ENCODE results near the gene PODN. TPM values are rescaled to one million over a fixed set of nuclear protein-coding genes. Genes with fewer than 3 reads are reported as not detected.

PODN gene
- total and polyA plus RNA-seq, 2 of the 4 experiments (the other 2 are of a cell fraction) = 0.54 to 6.2 TPM

GRCh38 chr1:53114581-53115400 lies 52.8 kb downstream of the PODN start (continued):
- TF ChIP-seq MAFK (IDR thresholded peaks at IDR 0.05; ENCODE audit: low read depth, low read length) = no peak

DNA sequence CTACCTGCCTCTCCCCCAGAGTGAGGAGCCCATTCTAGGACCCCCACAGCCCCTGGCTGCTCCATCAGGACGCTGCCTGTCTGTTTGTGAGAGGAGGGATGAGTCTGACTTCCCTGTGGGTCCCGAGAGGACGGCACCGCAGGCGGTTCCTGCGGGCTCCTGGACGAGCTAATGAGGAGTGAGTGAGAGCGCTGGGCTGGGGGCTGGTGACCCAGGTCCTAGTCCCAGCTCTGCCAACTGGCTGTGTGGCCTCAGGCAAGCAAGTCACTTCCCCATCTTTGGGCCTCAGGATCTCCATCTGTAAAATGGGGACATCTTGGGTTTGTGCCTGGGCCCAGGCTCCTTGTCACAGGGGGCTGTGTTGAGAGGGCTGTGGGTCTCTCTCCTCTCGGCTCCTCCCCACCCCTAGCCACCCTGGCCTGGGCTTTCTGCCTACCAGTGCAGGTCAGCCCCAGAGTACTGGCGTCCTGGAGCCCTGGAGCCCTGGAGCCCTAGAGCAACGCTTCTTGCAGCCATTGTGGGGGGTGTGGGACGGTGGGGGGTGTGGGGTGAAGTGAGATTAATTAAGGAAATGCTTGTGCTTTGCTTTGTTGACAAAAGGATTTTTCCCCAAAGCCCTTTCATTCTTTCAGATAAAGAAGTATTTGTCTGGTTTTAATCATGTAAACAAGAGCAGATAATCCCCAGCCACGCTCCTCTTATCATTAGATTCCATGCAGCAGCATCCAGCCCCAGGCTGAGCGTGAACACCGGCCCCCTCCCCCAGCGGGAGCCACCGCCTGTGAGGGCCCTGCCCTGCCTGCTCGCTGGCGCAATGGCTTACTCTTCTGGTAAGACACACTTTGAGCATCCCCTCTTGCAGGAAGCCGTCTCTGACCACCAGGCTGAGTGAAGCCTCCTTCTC lies 53.6 kb downstream of the PODN start:
- Histone ChIP-seq H4K20me1 (ENCODE audit: insufficient read depth, low read length) (no peaks in the 10 kb centered on the region), H3K36me3 (ENCODE audit: control insufficient read depth, insufficient read depth, low read length) (no peaks in the 10 kb centered on the region), H4K91ac (ENCODE audit: insufficient read depth, low read depth, low read length) (peak overlapping the region; percentile 99), H3K56ac (ENCODE audit: extremely low read depth, insufficient read depth, low read length) (peak overlapping the region; percentile 87; the same call in 1 of the 2 replicates), H2AK9ac (replicated peaks; ENCODE audit: low read depth, low read length, poor library complexity) (peak overlapping the region; percentile 85), H2BK15ac (ENCODE audit: low read depth, low read length) (peak overlapping the region; percentile 93), H3K79me1 (ENCODE audit: low read depth in 1 of 2, low read length in 2 of 2) (no peaks in the 10 kb centered on the region), H3K9ac (ENCODE audit: low read depth, low read length) (peak overlapping the region; percentile 59), H3K23ac (ENCODE audit: low read depth, low read length) (peak overlapping the region; percentile 93), H3K4me2 (ENCODE audit: low read depth, low read length) (peak overlapping the region; percentile 0; the same call in 1 of the 2 replicates), H3K9me1 (ENCODE audit: insufficient read depth, low read length) (peaks cover 32% of the 10 kb centered on the region), H2AFZ (replicated peaks; ENCODE audit: low read length, poor library complexity) (peak overlapping the region; percentile 77), H3K27me3 (ENCODE audit: control insufficient read depth, insufficient read depth, low read length) (no peaks in the 10 kb centered on the region), H3K4me1 (ENCODE audit: control insufficient read depth, insufficient read depth, low read length) (peaks cover 21% of the 10 kb centered on the region), H3K9me3 (ENCODE audit: control insufficient read depth, insufficient read depth, low read length) (peaks cover 16% of the 10 kb centered on the region), H2AK5ac (ENCODE audit: low read depth, low read length) (peak overlapping the region; percentile 99), H2BK120ac (ENCODE audit: low read depth, low read length) (peak overlapping the region; percentile 99), H3K4me3 (ENCODE audit: insufficient read depth, low read depth, low read length) (no peak overlapping the region), H3K18ac (ENCODE audit: low read depth, low read length) (peak overlapping the region; percentile 85), H3K4ac (ENCODE audit: low read depth, low read length) (peak overlapping the region; percentile 99), H3K14ac (replicated peaks; ENCODE audit: low read depth, low read length) (peak overlapping the region; percentile 98), H2BK5ac (ENCODE audit: low read depth, low read length, poor library complexity, severe bottlenecking) (peak overlapping the region; percentile 80), H3K27ac (ENCODE audit: insufficient read depth, low read length) (peak overlapping the region; percentile 81), H2BK20ac (ENCODE audit: low read depth, low read length) (peak overlapping the region; percentile 99), H4K8ac (ENCODE audit: low read depth in 2 of 2, low read length in 2 of 2) (peak overlapping the region; percentile 88 to 97), H4K5ac (ENCODE audit: low read depth, low read length) (peak overlapping the region; percentile 81)
- BruUV-seq (replicated peaks) = no TSS peak
- 43% methylated on average over 7 of the region's 20 CpGs; no CpG with 5 or more reads in 1 of the 2 experiments for WGBS, 2 experiments (ENCODE audit: extremely low coverage in 2 of 2, insufficient read length in 1 of 2)
- ChIA-PET CTCF (no interaction called here), POLR2A (ENCODE audit: unreplicated experiment) (no interaction called here)
- intact Hi-C loops (cut with micrococcal nuclease) (no loop called here), in situ Hi-C loops (cut with MboI; ENCODE audit: low sequenced_read_pairs) (no loop called here), dilution Hi-C loops (cut with HindIII; ENCODE audit: low sequenced_read_pairs, unreplicated experiment) (no loop called here)
- DNase-seq (peak; percentile 65), ATAC-seq (ENCODE audit: low read depth) (peak; percentile 76)
- TF ChIP-seq CHD1 (IDR thresholded peaks at IDR 0.05; ENCODE audit: low read depth, low read length) (no peak), RFX5 (IDR thresholded peaks at IDR 0.05; ENCODE audit: low read depth, low read length) (no peak), ELK1 (IDR thresholded peaks at IDR 0.05; ENCODE audit: borderline replicate concordance, low read depth, low read length) (no peak), CTCF (conservative IDR thresholded peaks at IDR 0.05; ENCODE audit: low read depth, low read length) (no peak), NFE2L2 (IDR thresholded peaks at IDR 0.05; ENCODE audit: low read depth, low read length) (no peak), POLR2A (IDR thresholded peaks at IDR 0.05; ENCODE audit: low read depth, low read length) (no peak), FOS (IDR thresholded peaks at IDR 0.05; ENCODE audit: low read depth, low read length) (no peak), MXI1 (IDR thresholded peaks at IDR 0.05; ENCODE audit: borderline replicate concordance, low read depth, low read length) (no peak)
- TF ChIP-seq, protein P1, sequence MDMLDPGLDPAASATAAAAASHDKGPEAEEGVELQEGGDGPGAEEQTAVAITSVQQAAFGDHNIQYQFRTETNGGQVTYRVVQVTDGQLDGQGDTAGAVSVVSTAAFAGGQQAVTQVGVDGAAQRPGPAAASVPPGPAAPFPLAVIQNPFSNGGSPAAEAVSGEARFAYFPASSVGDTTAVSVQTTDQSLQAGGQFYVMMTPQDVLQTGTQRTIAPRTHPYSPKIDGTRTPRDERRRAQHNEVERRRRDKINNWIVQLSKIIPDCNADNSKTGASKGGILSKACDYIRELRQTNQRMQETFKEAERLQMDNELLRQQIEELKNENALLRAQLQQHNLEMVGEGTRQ (IDR thresholded peaks at IDR 0.05; ENCODE audit: low read depth, low read length) = no peak
